IMR-90 (cell line): Measurements from ENCODE around the gene FMN1. TPM values are rescaled to one million over a fixed set of nuclear protein-coding genes. Genes with fewer than 3 reads are reported as not detected.

Source experiments
- ATAC-seq: fragments of 200-7000 bp; cut with Tn5 transposase; 2 replicates; pipeline ENCODE4 v1.9.1; 2020; ENCODE audit warnings: low read depth, mild to moderate bottlenecking, moderate library complexity
- BruUV-seq: library from RNA; stranded (reverse); fragments of 400-500 nt; replicated peaks from 2 replicates; lab custom pipeline; 2021; lab: Mats Ljungman, UMichigan
- CTCF ChIA-PET: fragments of 300-600 bp; formaldehyde crosslinking; extraction: SDS; loops from one replicate; lab custom pipeline; 2021; ENCODE audit warnings: antibody characterized with exemption; lab: Yijun Ruan, JAX
- POLR2A ChIA-PET: fragments of 300-600 bp; sonication (Branson Sonifier 250); formaldehyde crosslinking; loops from one replicate; lab custom pipeline; 2022; ENCODE audit warnings: antibody characterized with exemption; ENCODE audit not compliant: unreplicated experiment; lab: Charles Lee
- DNase-seq: peaks from one replicate; pipeline ENCODE4 v3.0.0; 2013
- H2AFZ ChIP-seq: replicated peaks from 2 replicates; pipeline ENCODE3; 2013; ENCODE audit warnings: low read length, mild to moderate bottlenecking; ENCODE audit not compliant: poor library complexity
- H2AK5ac ChIP-seq: 2 replicates; pipeline ENCODE4 v1.6.1; 2013; ENCODE audit warnings: low read depth, low read length, inconsistent platforms
- H2AK9ac ChIP-seq: replicated peaks from 2 replicates; pipeline ENCODE3; 2013; ENCODE audit warnings: mild to moderate bottlenecking, low read depth, low read length, moderate library complexity; ENCODE audit not compliant: poor library complexity
- H2BK120ac ChIP-seq: 2 replicates; pipeline ENCODE4 v1.6.1; 2013; ENCODE audit warnings: low read depth, low read length, inconsistent platforms
- H2BK15ac ChIP-seq: 3 replicates; pipeline ENCODE4 v1.6.1; 2013; ENCODE audit warnings: low read depth, low read length, inconsistent platforms
- H2BK20ac ChIP-seq: 2 replicates; pipeline ENCODE4 v1.6.1; 2013; ENCODE audit warnings: low read depth, mild to moderate bottlenecking, inconsistent platforms, low read length, moderate library complexity
- H2BK5ac ChIP-seq: 2 replicates; pipeline ENCODE4 v1.6.1; 2013; ENCODE audit warnings: mild to moderate bottlenecking, low read depth, low read length, inconsistent platforms; ENCODE audit not compliant: poor library complexity, severe bottlenecking
- H3K14ac ChIP-seq: replicated peaks from 2 replicates; pipeline ENCODE4 v1.6.1; 2013; ENCODE audit warnings: low read depth, low read length, inconsistent platforms
- H3K18ac ChIP-seq: 2 replicates; pipeline ENCODE4 v1.6.1; 2013; ENCODE audit warnings: low read depth, low read length, control low read depth
- H3K23ac ChIP-seq: 2 replicates; pipeline ENCODE4 v1.6.1; 2013; ENCODE audit warnings: low read depth, low read length, inconsistent platforms
- H3K27ac ChIP-seq: 2 replicates; pipeline ENCODE4 v1.5.1; 2013; ENCODE audit warnings: mild to moderate bottlenecking, control low read depth, low read length; ENCODE audit not compliant: insufficient read depth
- H3K27me3 ChIP-seq: 2 replicates; pipeline ENCODE4 v1.6.1; 2013; ENCODE audit warnings: low read length; ENCODE audit not compliant: control insufficient read depth, insufficient read depth
- H3K36me3 ChIP-seq: 2 replicates; pipeline ENCODE4 v1.6.1; 2013; ENCODE audit warnings: low read length, mixed read lengths; ENCODE audit not compliant: control insufficient read depth, insufficient read depth
- H3K4ac ChIP-seq: 2 replicates; pipeline ENCODE4 v1.6.1; 2013; ENCODE audit warnings: low read depth, low read length, inconsistent platforms
- H3K4me1 ChIP-seq: 2 replicates; pipeline ENCODE4 v1.6.1; 2013; ENCODE audit warnings: low read length, mixed read lengths; ENCODE audit not compliant: control insufficient read depth, insufficient read depth
- H3K4me2 ChIP-seq: 2 replicates; pipeline ENCODE4 v1.6.1; 2013; ENCODE audit warnings: low read depth, mild to moderate bottlenecking, control low read depth, low read length, moderate library complexity
- H3K4me3 ChIP-seq: 2 replicates; pipeline ENCODE4 v1.5.1; 2013; ENCODE audit warnings: low read depth, mild to moderate bottlenecking, control low read depth, low read length, moderate library complexity; ENCODE audit not compliant: insufficient read depth
- H3K56ac ChIP-seq: 2 replicates; pipeline ENCODE4 v1.6.1; 2013; ENCODE audit warnings: low read length, inconsistent platforms; ENCODE audit not compliant: insufficient read depth; ENCODE audit errors: extremely low read depth
- H3K79me1 ChIP-seq, 2 experiments: 2 replicates each; pipeline ENCODE4 v1.6.1; 2013; ENCODE audit warnings: low read length in 2 of 2, inconsistent platforms in 1 of 2, low read depth in 1 of 2
- H3K9ac ChIP-seq: 2 replicates; pipeline ENCODE4 v1.6.1; 2013; ENCODE audit warnings: low read depth, low read length, control low read depth
- H3K9me1 ChIP-seq: 2 replicates; pipeline ENCODE4 v1.6.1; 2013; ENCODE audit warnings: low read length, inconsistent platforms; ENCODE audit not compliant: insufficient read depth
- H3K9me3 ChIP-seq: 2 replicates; pipeline ENCODE4 v1.6.1; 2013; ENCODE audit warnings: low read length; ENCODE audit not compliant: control insufficient read depth, insufficient read depth
- H4K20me1 ChIP-seq: 2 replicates; pipeline ENCODE4 v1.6.1; 2013; ENCODE audit warnings: low read length, inconsistent platforms; ENCODE audit not compliant: insufficient read depth
- H4K5ac ChIP-seq: 2 replicates; pipeline ENCODE4 v1.6.1; 2013; ENCODE audit warnings: mild to moderate bottlenecking, low read depth, low read length, control low read depth
- H4K8ac ChIP-seq, 2 experiments: 2 replicates each; pipeline ENCODE4 v1.6.1; 2013; ENCODE audit warnings: low read depth in 2 of 2, low read length in 2 of 2, control low read depth in 1 of 2, inconsistent platforms in 1 of 2
- H4K91ac ChIP-seq: 2 replicates; pipeline ENCODE4 v1.6.1; 2013; ENCODE audit warnings: low read depth, low read length, inconsistent platforms; ENCODE audit not compliant: insufficient read depth
- POLR2A ChIP-seq: IDR thresholded peaks from 2 replicates; pipeline ENCODE4 v1.6.1; 2012; ENCODE audit warnings: mild to moderate bottlenecking, low read depth, low read length
- USF2 ChIP-seq: fragments of 150-350 bp; IDR thresholded peaks from 2 replicates; pipeline ENCODE4 v1.6.1; 2017; ENCODE audit warnings: mild to moderate bottlenecking, antibody characterized with exemption, low read length, low read depth
- WGBS, 2 experiments: methylation state at CpG; one replicate each; pipeline versions ENCODE4 v1.1.5 to v1.1.7; 2013; ENCODE audit warnings: missing lambda C conversion rate in 2 of 2; ENCODE audit not compliant: insufficient read length in 1 of 2; ENCODE audit errors: extremely low coverage in 2 of 2; 5-methylcytosine and 5-hydroxymethylcytosine counted together
- dilution Hi-C: fragments of 300-500 bp; cut with HindIII; formaldehyde crosslinking; loops from one replicate; pipeline ENCODE4 v1.14.3; 2018; ENCODE audit warnings: low sequenced_read_pairs; ENCODE audit not compliant: unreplicated experiment
- in situ Hi-C: fragments of 300-500 bp; cut with MboI; formaldehyde crosslinking; loops from 3 replicates; pipeline ENCODE4 v1.14.3; 2019; ENCODE audit warnings: low sequenced_read_pairs, inconsistent platforms, mixed read lengths
- intact Hi-C: fragments of 100-400 bp; cut with micrococcal nuclease; formaldehyde crosslinking; loops from 2 replicates; pipeline ENCODE4 v1.10.0; 2022
- polyA plus RNA-seq, 3 experiments: library from polyadenylated mRNA; depleted of rRNA; stranded (reverse); fragments of >200 nt; gene quantifications; 2 replicates each; pipeline ENCODE4 v1.2.3, GENCODE V29; 2012; ENCODE audit warnings: low replicate concordance in 1 of 3
- total RNA-seq: library from RNA; depleted of rRNA; stranded (reverse); fragments of >200 nt; gene quantifications from 2 replicates; pipeline ENCODE4 v1.2.3, GENCODE V29; 2012

The FMN1 gene
- total and polyA plus RNA-seq, 2 of the 4 experiments (the other 2 are of a cell fraction), result 7.3 to 17.6 TPM

GRCh38 chr15:32718227-32718820, 476.2 kb downstream of the FMN1 start:
- CTCF ChIA-PET, result no interaction called here
- WGBS, 2 experiments, result 1% methylated on average over 27 of the region's 60 CpGs; no CpG with 5 or more reads in 1 of the 2 experiments

More at GRCh38 chr15:32718227-32718820, 476.2 kb downstream of the FMN1 start:
- Histone ChIP-seq H4K20me1 (peaks cover 54% of the 10 kb centered on the region), H3K27ac (peak overlapping the region; percentile 94), H3K56ac (peak overlapping the region; percentile 74), H4K5ac (peak overlapping the region; percentile 96), H3K14ac (peak overlapping the region; percentile 73), H2BK5ac (peak overlapping the region; percentile 96), H3K9ac (peak overlapping the region; percentile 99), H3K9me3 (no peaks in the 10 kb centered on the region), H3K79me1 (peaks cover 4 to 26% of the 10 kb centered on the region in 2 experiments; a peak in 2 of 4 replicates), H3K4ac (peak overlapping the region; percentile 73), H3K27me3 (no peaks in the 10 kb centered on the region), H4K91ac (peak overlapping the region; percentile 56; the same call in 1 of the 2 replicates), H2BK120ac (peak overlapping the region; percentile 73), H3K4me2 (peak overlapping the region; percentile 97), H3K23ac (peak overlapping the region; percentile 88), H2BK20ac (no peak overlapping the region), H2AK5ac (peak overlapping the region; percentile 54; the same call in 1 of the 2 replicates), H3K4me3 (peak overlapping the region; percentile 84), H2AK9ac (peak overlapping the region; percentile 76), H4K8ac (peak overlapping the region; percentile 41 to 79; a peak in 3 of 4 replicates), H3K4me1 (peaks cover 6% of the 10 kb centered on the region), H3K36me3 (peaks cover 39% of the 10 kb centered on the region), H3K18ac (peak overlapping the region; percentile 99), H2AFZ (peak overlapping the region; percentile 74), H2BK15ac (no peak overlapping the region), H3K9me1 (peaks cover 3% of the 10 kb centered on the region)
- intact Hi-C loops (loop anchor here (2.0 to 5.0 kb wide), 2 partner anchors 154 to 276 kb away; no protein-coding TSS in a partner anchor), dilution Hi-C loops (no loop called here), in situ Hi-C loops (loop anchor here (5.0 to 10.0 kb wide), 2 partner anchors 36 to 54 kb away; no protein-coding TSS in a partner anchor)
- TSS peak; percentile 7 for BruUV-seq
- TF ChIP-seq POLR2A, result peak; percentile 15; the same call in 1 of the 2 replicates
- no peak for TF ChIP-seq USF2
- POLR2A ChIA-PET, result no interaction called here
- DNase-seq, result no peak
- peak; percentile 16 for ATAC-seq
